SK-N-SH (cell line): Measurements from ENCODE around the gene PDLIM4. TPM values are rescaled to one million over a fixed set of nuclear protein-coding genes. Genes with fewer than 3 reads are reported as not detected.

Experiments used
- CTCF ChIA-PET: fragments of 300-600, 350-600 bp; formaldehyde crosslinking; extraction: SDS; loops from one replicate; lab custom pipeline; 2021; lab: Yijun Ruan, JAX
- POLR2A ChIA-PET: fragments of 350-600 bp; sonication (Branson Sonifier 250); formaldehyde crosslinking; extraction: SDS; loops from one replicate; lab custom pipeline; 2020; ENCODE audit warnings: antibody characterized with exemption, inconsistent platforms; lab: Yijun Ruan, JAX
- DNase-seq: peaks from one replicate; pipeline ENCODE4 v3.0.0; 2012
- H2AFZ ChIP-seq: fragments of 200-600 bp; sonication (generic); 2 replicates; pipeline ENCODE4 v1.8.1; 2016; ENCODE audit warnings: antibody characterized with exemption, mild to moderate bottlenecking, low read depth
- H3F3A ChIP-seq: fragments of 200-600 bp; sonication (generic); replicated peaks from 2 replicates; pipeline ENCODE3; 2016; ENCODE audit warnings: antibody characterized with exemption, mild to moderate bottlenecking; ENCODE audit not compliant: insufficient read depth
- H3K27ac ChIP-seq, 2 experiments: fragments of 200-500 bp in 1 of 2; fragments of 200-600 bp in 1 of 2; sonication (Bioruptor generic) in 1 of 2; sonication (generic), shearing (Covaris generic) in 1 of 2; 2 replicates each; pipeline versions ENCODE4 v1.5.1 to v1.6.1; 2014 to 2016; ENCODE audit warnings: low read depth in 2 of 2, inconsistent platforms in 1 of 2, low read length in 1 of 2, mild to moderate bottlenecking in 1 of 2, mixed read lengths in 1 of 2
- H3K27me3 ChIP-seq: fragments of 200-600 bp; sonication (generic), shearing (Covaris generic); 2 replicates; pipeline ENCODE4 v1.6.1; 2016; ENCODE audit warnings: mixed run types; ENCODE audit not compliant: insufficient read depth
- H3K36me3 ChIP-seq, 2 experiments: fragments of 200-500 bp in 1 of 2; fragments of 200-600 bp in 1 of 2; sonication (Bioruptor generic) in 1 of 2; sonication (generic) in 1 of 2; replicated peaks in 1 of 2; 2 replicates each; pipeline versions ENCODE3 to v1.5.1; 2014 to 2016; ENCODE audit warnings: low read length in 1 of 2, mild to moderate bottlenecking in 1 of 2; ENCODE audit not compliant: insufficient read depth in 2 of 2, control insufficient read depth in 1 of 2
- H3K4me1 ChIP-seq, 2 experiments: fragments of 200-500 bp in 1 of 2; fragments of 200-600 bp in 1 of 2; sonication (Bioruptor generic) in 1 of 2; sonication (generic), shearing (Covaris generic) in 1 of 2; 2 replicates each; pipeline versions ENCODE4 v1.5.1 to v1.6.1; 2014 to 2016; ENCODE audit warnings: low read depth in 1 of 2, low read length in 1 of 2, mixed run types in 1 of 2; ENCODE audit not compliant: insufficient read depth in 2 of 2, control insufficient read depth in 1 of 2
- H3K4me2 ChIP-seq: fragments of 200-600 bp; sonication (generic), shearing (Covaris generic); 2 replicates; pipeline ENCODE4 v1.6.1; 2017; ENCODE audit warnings: mixed run types
- H3K4me3 ChIP-seq, 2 experiments: fragments of 200-500 bp in 1 of 2; fragments of 200-600 bp in 1 of 2; sonication (Bioruptor generic) in 1 of 2; sonication (generic), shearing (Covaris generic) in 1 of 2; 2 replicates each; pipeline versions ENCODE4 v1.5.1 to v1.8.1; 2014 to 2016; ENCODE audit warnings: low read depth in 2 of 2, inconsistent platforms in 1 of 2, low read length in 1 of 2, mild to moderate bottlenecking in 1 of 2, mixed read lengths in 1 of 2, moderate library complexity in 1 of 2
- H3K79me2 ChIP-seq: fragments of 200-600 bp; sonication (generic); 2 replicates; pipeline ENCODE4 v1.8.1; 2017; ENCODE audit warnings: mild to moderate bottlenecking; ENCODE audit not compliant: insufficient read depth
- H3K9ac ChIP-seq: fragments of 200-600 bp; sonication (generic); 2 replicates; pipeline ENCODE4 v1.6.1; 2017; ENCODE audit warnings: mixed run types
- H3K9me2 ChIP-seq: fragments of 200-600 bp; sonication (generic); 2 replicates; pipeline ENCODE4 v1.6.1; 2017; ENCODE audit warnings: mixed run types
- H3K9me3 ChIP-seq: fragments of 200-600 bp; sonication (generic); 2 replicates; pipeline ENCODE4 v1.6.1; 2017; ENCODE audit warnings: mixed run types, mild to moderate bottlenecking, moderate library complexity
- H4K20me1 ChIP-seq: fragments of 200-600 bp; sonication (generic); 2 replicates; pipeline ENCODE4 v1.6.1; 2017; ENCODE audit warnings: mild to moderate bottlenecking, mixed run types; ENCODE audit not compliant: insufficient read depth
- CHD2 ChIP-seq: fragments of 150-350 bp; IDR thresholded peaks from 2 replicates; pipeline ENCODE4 v1.6.1; 2018; ENCODE audit warnings: low read length; ENCODE audit not compliant: partially characterized antibody
- FOSL2 ChIP-seq: IDR thresholded peaks from 2 replicates; pipeline ENCODE4 v1.4.0; 2012; ENCODE audit warnings: low read depth, mild to moderate bottlenecking, moderate library complexity, borderline replicate concordance
- FOXJ3 ChIP-seq: sonication (generic); formaldehyde crosslinking; IDR thresholded peaks from 2 replicates; pipeline ENCODE4 v1.5.1; 2020; ENCODE audit warnings: mild to moderate bottlenecking, missing genetic modification reagents
- FOXM1 ChIP-seq: IDR thresholded peaks from 2 replicates; pipeline ENCODE4 v1.4.0; 2012; ENCODE audit warnings: low read depth, mild to moderate bottlenecking
- MAX ChIP-seq: IDR thresholded peaks from 2 replicates; pipeline ENCODE4 v1.4.0; 2012; ENCODE audit warnings: low read depth
- MEF2A ChIP-seq: IDR thresholded peaks from 2 replicates; pipeline ENCODE4 v1.4.0; 2012; ENCODE audit warnings: low read depth, borderline replicate concordance
- MXI1 ChIP-seq: IDR thresholded peaks from 2 replicates; pipeline ENCODE4 v1.6.1; 2012; ENCODE audit warnings: mild to moderate bottlenecking, low read depth, low read length, improper control_type of control experiment
- NFIC ChIP-seq: IDR thresholded peaks from 2 replicates; pipeline ENCODE4 v1.4.0; 2012; ENCODE audit warnings: borderline replicate concordance
- PBX3 ChIP-seq: IDR thresholded peaks from 2 replicates; pipeline ENCODE4; 2012
- POLR2AphosphoS5 ChIP-seq: IDR thresholded peaks from 2 replicates; pipeline ENCODE4 v1.6.1; 2012; ENCODE audit warnings: low read depth, low read length
- REST ChIP-seq: IDR thresholded peaks from 2 replicates; pipeline ENCODE4 v1.6.1; 2012; ENCODE audit warnings: mild to moderate bottlenecking, low read depth, low read length, moderate library complexity
- SIN3A ChIP-seq: IDR thresholded peaks from 2 replicates; pipeline ENCODE4 v1.6.1; 2012; ENCODE audit warnings: low read depth, mild to moderate bottlenecking, low read length, moderate library complexity, borderline replicate concordance
- TCF12 ChIP-seq: IDR thresholded peaks from 2 replicates; pipeline ENCODE4 v1.4.0; 2012
- ZBTB33 ChIP-seq: IDR thresholded peaks from 2 replicates; pipeline ENCODE4 v1.4.0; 2012; ENCODE audit warnings: low read depth, borderline replicate concordance
- WGBS: methylation state at CpG from one replicate; pipeline ENCODE4 v1.1.6; 2017; ENCODE audit warnings: low lambda C conversion rate; 5-methylcytosine and 5-hydroxymethylcytosine counted together
- polyA plus RNA-seq, 3 experiments: library from polyadenylated mRNA; depleted of rRNA; stranded (reverse); fragments of >200 nt; gene quantifications; 2 replicates each; pipeline ENCODE4 v1.2.3, GENCODE V29; 2012

The PDLIM4 gene
- polyA plus RNA-seq, 1 of the 3 experiments (the other 2 are of a cell fraction) = 57.1 TPM

GRCh38 chr5:132258102-132259068, 889 bp downstream of the PDLIM4 start:
- WGBS = 33% methylated on average over 15 of the region's 19 CpGs
- peak overlapping the region; percentile 79 to 82 for H3K4me3 ChIP-seq
- H3K9me2 ChIP-seq = no peaks in the 10 kb centered on the region
- DNase-seq = peak; percentile 55
- peaks cover 30% of the 10 kb centered on the region for H3K79me2 ChIP-seq
- H3K9ac ChIP-seq = peak overlapping the region; percentile 92
- ChIA-PET CTCF (interaction anchor here (0.9 to 3.1 kb wide), 6 partner anchors 14 to 78 kb away, joined by 3 to 21 read pairs (median 6); no protein-coding TSS in a partner anchor), POLR2A (interaction anchor here (0.8 to 2.8 kb wide), 7 partner anchors 11 to 110 kb away, joined by 3 to 19 read pairs (median 4); partner anchors contain the start of genes P4HA2 and SLC22A4)
- H3F3A ChIP-seq = peaks cover 10% of the 10 kb centered on the region
- peaks cover 0 to 10% of the 10 kb centered on the region in 2 experiments for H3K36me3 ChIP-seq
- TF ChIP-seq FOSL2 = peak; percentile 25; the same call in 1 of the 2 replicates
- TF ChIP-seq ZBTB33 = no peak
- no peak for TF ChIP-seq FOXM1
- H3K9me3 ChIP-seq = no peaks in the 10 kb centered on the region
- H2AFZ ChIP-seq = no peak overlapping the region
- H3K4me2 ChIP-seq = peak overlapping the region; percentile 98
- no peaks in the 10 kb centered on the region for H4K20me1 ChIP-seq
- peak overlapping the region; percentile 91 to 98 for H3K27ac ChIP-seq
- no peaks in the 10 kb centered on the region for H3K27me3 ChIP-seq
- H3K4me1 ChIP-seq = peaks cover 31 to 53% of the 10 kb centered on the region in 2 experiments; a peak in 3 of 4 replicates

GRCh38 chr5:132259069-132259851, 1.8 kb downstream of the PDLIM4 start:
- peaks cover 0 to 10% of the 10 kb centered on the region in 2 experiments for H3K36me3 ChIP-seq
- peaks cover 35 to 62% of the 10 kb centered on the region in 2 experiments; a peak in 3 of 4 replicates for H3K4me1 ChIP-seq
- H3K9ac ChIP-seq = peak overlapping the region; percentile 92
- peak; percentile 87 for DNase-seq
- peaks cover 13% of the 10 kb centered on the region for H3F3A ChIP-seq
- H3K79me2 ChIP-seq = peaks cover 30% of the 10 kb centered on the region
- WGBS = 39% methylated on average over 15 of the region's 24 CpGs
- H3K9me2 ChIP-seq = no peaks in the 10 kb centered on the region
- ChIA-PET CTCF (interaction anchor here (0.6 to 1.4 kb wide), 8 partner anchors 9 to 127 kb away, joined by 3 to 10 read pairs (median 3); no protein-coding TSS in a partner anchor), POLR2A (interaction anchor here (0.6 to 2.8 kb wide), 10 partner anchors 9 to 197 kb away, joined by 3 to 19 read pairs (median 4); partner anchors contain the start of genes P4HA2, SLC22A4 and SLC22A5)
- H3K27me3 ChIP-seq = no peaks in the 10 kb centered on the region
- H3K4me3 ChIP-seq = peak overlapping the region; percentile 79 to 82
- H4K20me1 ChIP-seq = no peaks in the 10 kb centered on the region
- H2AFZ ChIP-seq = no peak overlapping the region
- no peak for TF ChIP-seq REST
- TF ChIP-seq TCF12 = peak; percentile 95
- peak; percentile 100 for TF ChIP-seq MAX
- TF ChIP-seq FOSL2 = no peak
- peak; percentile 66; the same call in 1 of the 2 replicates for TF ChIP-seq POLR2AphosphoS5
- TF ChIP-seq FOXJ3 (CRISPR knock-in tag) = peak; percentile 78; the same call in 1 of the 2 replicates
- TF ChIP-seq CHD2 = peak; percentile 28
- no peak for TF ChIP-seq MEF2A
- 0 out of 2 replicates have a peak, but pooled peaks have one; percentile 11 for TF ChIP-seq NFIC
- peak; percentile 97 for TF ChIP-seq SIN3A
- TF ChIP-seq PBX3 = peak; percentile 37; the same call in 1 of the 2 replicates
- TF ChIP-seq MXI1 = peak; percentile 97
- no peaks in the 10 kb centered on the region for H3K9me3 ChIP-seq
- peak overlapping the region; percentile 98 for H3K4me2 ChIP-seq
- peak overlapping the region; percentile 91 to 98 for H3K27ac ChIP-seq
